Heart right ventricle (tissue), 16 donors: Measurements from ENCODE around the gene INO80C. TPM values are rescaled to one million over a fixed set of nuclear protein-coding genes. Genes with fewer than 3 reads are reported as not detected.

Experiments used
- ATAC-seq, 8 donors: fragments of 200-7000 bp; cut with Tn5 transposase; one replicate each; pipeline ENCODE4 v1.9.1; 2020; ENCODE audit warnings: mild to moderate bottlenecking in 8 of 8, moderate library complexity in 8 of 8, moderate number of reproducible peaks in 1 of 8
- DNase-seq, 2 donors: peaks; one replicate each; pipeline ENCODE4 v3.0.0-alpha.2; 2020
- H3K27ac ChIP-seq, 10 donors: fragments of 200-600 bp; sonication (generic) in 2 of 10; one replicate each; pipeline versions ENCODE4 v1.5.0 to v1.8.0; 2020 to 2022; ENCODE audit warnings: mild to moderate bottlenecking in 3 of 10
- H3K27me3 ChIP-seq, 7 donors: fragments of 200-600 bp; one replicate each; pipeline ENCODE4 v1.8.0; 2021 to 2022; ENCODE audit warnings: mild to moderate bottlenecking in 2 of 7
- H3K36me3 ChIP-seq, 9 donors: fragments of 200-600 bp; sonication (generic) in 1 of 9; one replicate each; pipeline versions ENCODE4 v1.5.0 to v1.8.0; 2020 to 2022; ENCODE audit warnings: mild to moderate bottlenecking in 2 of 9
- H3K4me1 ChIP-seq, 9 donors: fragments of 200-600 bp; sonication (generic) in 1 of 9; one replicate each; pipeline versions ENCODE4 v1.5.0 to v1.8.0; 2020 to 2022; ENCODE audit warnings: mild to moderate bottlenecking in 4 of 9
- H3K4me3 ChIP-seq, 10 donors: fragments of 200-600 bp; sonication (generic) in 2 of 10; one replicate each; pipeline versions ENCODE4 v1.5.0 to v1.8.0; 2020 to 2022; ENCODE audit warnings: mild to moderate bottlenecking in 7 of 10, moderate library complexity in 2 of 10
- H3K9me3 ChIP-seq, 11 donors: fragments of 200-600 bp in 10 of 11; sonication (generic) in 2 of 11; one replicate each; pipeline versions ENCODE4 v1.5.0 to v1.8.0; 2013 to 2022; ENCODE audit warnings: mild to moderate bottlenecking in 2 of 11, control low read depth in 1 of 11, moderate library complexity in 1 of 11
- CTCF ChIP-seq, 9 donors: fragments of 200-600 bp; sonication (generic) in 2 of 9; IDR thresholded peaks; one replicate each; pipeline versions ENCODE4 v1.5.0 to v1.8.0; 2021 to 2022; ENCODE audit warnings: antibody characterized with exemption in 9 of 9, mild to moderate bottlenecking in 5 of 9, moderate library complexity in 1 of 9
- WGBS, 2 donors: extraction: QIAGEN DNeasy Blood & Tissue Kit; methylation state at CpG; one replicate each; pipeline ENCODE4 v1.1.7; 2013; ENCODE audit warnings: inconsistent platforms in 1 of 2; 5-methylcytosine and 5-hydroxymethylcytosine counted together
- intact Hi-C, 10 donors: fragments of 100-400 bp; cut with DNase I; formaldehyde crosslinking; loops; one replicate each; pipeline versions ENCODE4 v1.11.1 to v1.14.2; 2022
- polyA plus RNA-seq, 2 donors: library from polyadenylated mRNA; stranded (reverse); fragments of 200-250 nt; gene quantifications; one replicate each; pipeline ENCODE4 v1.2.3, GENCODE V29; 2013
- total RNA-seq, 10 donors: library from RNA; stranded (reverse); fragmentation: NEBNext Ultra II Directional in 3 of 10; extraction: Animal tissue kit (Norgen Biotek cat#: 25700) in 3 of 10; gene quantifications; one replicate each; pipeline versions ENCODE4 v1.2.1 to v1.2.4, GENCODE V29; 2021 to 2023
- donor health status: Arrhythmogenic right ventricular cardiomyopathy.
- donor health status: ischemic (EF 13 %, LVEDD 7.1; RV severe dilation, severe dysfunction).
- donor health status: healthy with polysubstance abuse.
- donor health status: DM: no; HTN: yes; CAD: no.
- donor health status: DM: no; HTN: no; CAD: no.
- donor health status: ischemic (EF 25% LVEDD 6.9; RV normal size, moderate dysfunction).
- donor health status: ischemic (EF 25% LVEDD 5.7; RV mildly dilated, moderate dysfunction).
- donor health status: healthy.
- donor health status: DM: yes; HTN: yes; CAD: no.
- donor health status: Ischemic cardiomyopathy.
- donor health status: ischemic (EF 35%, LVEDD 5.7; RV mildly dilated, moderate dysfunction).
- donor health status: nonischemic (EF 11% LVEDD 7.7; RV severe dilation, severe dysfunction).
- donor health status: DM: yes; HTN: yes; CAD: no.
- donor health status: PGD.
- donor health status: ischemic (EF 29% LVEDD 5.4; RV normal size, mild dysfunction).
- donor health status: nonischemic (EF 23%, LVEDD 6.1; RV moderate dilation, normal function).

The INO80C gene
- total and polyA plus RNA-seq, 12 donors = 17.3 to 28.4 (median 25.2) TPM

GRCh38 chr18:35519148-35519899, 21.6 kb upstream of the INO80C start:
- ATAC-seq = no peak
- H3K4me1 ChIP-seq = peaks cover 0 to 44% (median 19%) of the 10 kb centered on the region in 9 donors
- no peak for TF ChIP-seq CTCF (IDR thresholded peaks at IDR 0.05)
- no peak overlapping the region for H3K4me3 ChIP-seq
- H3K36me3 ChIP-seq = no peaks in the 10 kb centered on the region
- H3K27me3 ChIP-seq = no peaks in the 10 kb centered on the region
- WGBS, 2 donors = 79 to 80% methylated on average over 7 of the region's 7 CpGs
- no peaks in the 10 kb centered on the region for H3K9me3 ChIP-seq
- DNase-seq = no peak
- H3K27ac ChIP-seq = no peak overlapping the region
- intact Hi-C loops = no loop called here

GRCh38 chr18:35517715-35518114, 20.0 kb upstream of the INO80C start:
- Histone ChIP-seq H3K27me3 (no peaks in the 10 kb centered on the region), H3K4me3 (no peak overlapping the region), H3K4me1 (peaks cover 0 to 48% (median 15%) of the 10 kb centered on the region in 9 donors), H3K27ac (peak overlapping the region in 3 of 10 donors; percentile 22 to 65 (median 52)), H3K9me3 (no peaks in the 10 kb centered on the region), H3K36me3 (no peaks in the 10 kb centered on the region)
- intact Hi-C loops = no loop called here
- no peak for TF ChIP-seq CTCF (IDR thresholded peaks at IDR 0.05)
- DNase-seq = no peak
- 97 to 98% methylated on average over 2 of the region's 2 CpGs for WGBS, 2 donors
- no peak for ATAC-seq

GRCh38 chr18:35516789-35517188, 19.0 kb upstream of the INO80C start:
- intact Hi-C loops = no loop called here
- TF ChIP-seq CTCF (IDR thresholded peaks at IDR 0.05) = no peak
- no peak for DNase-seq
- 61 to 74% methylated on average over 3 of the region's 3 CpGs for WGBS, 2 donors
- Histone ChIP-seq H3K4me1 (peaks cover 0 to 44% (median 15%) of the 10 kb centered on the region in 9 donors), H3K9me3 (no peaks in the 10 kb centered on the region), H3K36me3 (no peaks in the 10 kb centered on the region), H3K4me3 (no peak overlapping the region), H3K27me3 (no peaks in the 10 kb centered on the region), H3K27ac (peak overlapping the region in 7 of 10 donors; percentile 3 to 65 (median 30))
- peak in 4 of 8 donors; percentile 36 to 72 (median 50) for ATAC-seq

- Histone ChIP-seq H3K36me3 (no peaks in the 10 kb centered on the region), H3K9me3 (no peaks in the 10 kb centered on the region), H3K27me3 (no peaks in the 10 kb centered on the region), H3K4me1 (peaks cover 0 to 44% (median 15%) of the 10 kb centered on the region in 9 donors), H3K4me3 (no peak overlapping the region), H3K27ac (peak overlapping the region in 4 of 10 donors; percentile 3 to 65 (median 24))
- intact Hi-C loops = no loop called here
- WGBS, 2 donors = 83 to 86% methylated on average over 3 of the region's 3 CpGs
- TF ChIP-seq CTCF (IDR thresholded peaks at IDR 0.05) = no peak
- no peak for DNase-seq
- no peak for ATAC-seq
Measured at GRCh38 chr18:35516351-35516750, 18.6 kb upstream of the INO80C start.
